HG02943 (cell line): ENCODE results near the gene PCNT.
"Not testable (repeated sequence)": the region's sequence is repeated elsewhere in the genome, so short reads cannot be mapped to it uniquely, and the experiment has no call there.

ENCODE experiments used
- ATAC-seq: cut with Tn5 transposase; IDR thresholded peaks from one replicate; pipeline ENCODE4 v1.9.1; 2021; ENCODE audit warnings: mild to moderate bottlenecking, low read depth, moderate library complexity; ENCODE audit not compliant: unreplicated experiment

PCNT gene

DNA sequence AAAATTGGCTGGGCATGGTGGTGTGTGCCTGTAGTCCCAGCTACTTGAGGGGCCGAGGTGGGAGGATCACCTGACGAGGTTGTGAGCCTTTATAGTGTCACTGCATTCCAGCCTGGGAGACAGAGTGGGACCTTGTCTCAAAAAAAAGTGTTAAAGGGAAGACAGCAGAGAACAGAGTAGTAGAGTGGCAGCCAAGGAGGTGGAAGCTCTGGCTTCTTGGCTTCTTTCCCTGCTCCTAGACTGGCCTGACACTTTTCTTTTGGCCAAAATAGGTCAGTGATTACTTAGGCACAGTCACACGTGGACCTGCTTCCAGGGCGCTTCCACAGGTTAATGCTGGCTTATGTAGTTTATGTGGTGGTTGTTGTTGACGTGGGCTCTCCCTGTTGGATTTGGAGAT lies 138.0 kb downstream of the PCNT start:
- ATAC-seq, result no peak

DNA sequence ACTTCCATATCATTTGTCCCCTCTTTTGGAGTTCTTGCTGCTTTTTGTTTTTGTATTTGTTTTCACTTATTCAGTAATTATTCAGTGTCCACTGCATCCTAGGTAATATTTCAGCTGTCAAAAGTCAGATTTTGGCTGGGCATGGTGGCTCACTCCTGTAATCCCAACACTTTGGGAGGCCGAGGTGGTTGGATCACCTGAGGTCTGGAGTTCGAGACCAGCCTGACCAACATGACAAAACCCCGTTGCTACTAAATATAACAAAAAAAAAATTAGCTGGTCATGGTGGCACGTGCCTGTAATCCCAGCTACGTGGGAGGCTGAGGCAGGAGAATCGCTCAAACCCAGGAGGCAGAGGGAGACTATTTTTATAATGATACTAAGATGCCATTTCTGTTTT lies 141.2 kb downstream of the PCNT start:
- ATAC-seq, result not testable (repeated sequence)

DNA sequence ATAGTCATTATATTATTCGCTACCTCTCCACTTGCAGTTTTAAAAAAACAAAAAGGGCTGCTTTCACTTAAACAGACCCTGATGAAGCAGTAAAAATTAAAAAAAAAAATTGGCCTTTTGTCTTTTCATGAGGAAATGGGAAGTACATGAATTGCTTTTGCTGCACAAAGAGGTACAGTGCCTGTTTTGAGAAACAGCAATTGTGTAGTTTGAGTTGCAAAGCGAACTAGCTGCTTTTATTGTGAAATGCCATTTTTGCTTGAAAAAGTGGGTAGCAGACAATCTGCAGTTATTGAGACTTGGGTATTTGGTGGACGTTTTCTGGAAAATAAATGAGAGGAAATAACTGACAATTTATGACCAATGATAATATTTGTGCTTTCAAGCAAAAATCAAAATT lies 141.7 kb downstream of the PCNT start:
- no peak for ATAC-seq

DNA sequence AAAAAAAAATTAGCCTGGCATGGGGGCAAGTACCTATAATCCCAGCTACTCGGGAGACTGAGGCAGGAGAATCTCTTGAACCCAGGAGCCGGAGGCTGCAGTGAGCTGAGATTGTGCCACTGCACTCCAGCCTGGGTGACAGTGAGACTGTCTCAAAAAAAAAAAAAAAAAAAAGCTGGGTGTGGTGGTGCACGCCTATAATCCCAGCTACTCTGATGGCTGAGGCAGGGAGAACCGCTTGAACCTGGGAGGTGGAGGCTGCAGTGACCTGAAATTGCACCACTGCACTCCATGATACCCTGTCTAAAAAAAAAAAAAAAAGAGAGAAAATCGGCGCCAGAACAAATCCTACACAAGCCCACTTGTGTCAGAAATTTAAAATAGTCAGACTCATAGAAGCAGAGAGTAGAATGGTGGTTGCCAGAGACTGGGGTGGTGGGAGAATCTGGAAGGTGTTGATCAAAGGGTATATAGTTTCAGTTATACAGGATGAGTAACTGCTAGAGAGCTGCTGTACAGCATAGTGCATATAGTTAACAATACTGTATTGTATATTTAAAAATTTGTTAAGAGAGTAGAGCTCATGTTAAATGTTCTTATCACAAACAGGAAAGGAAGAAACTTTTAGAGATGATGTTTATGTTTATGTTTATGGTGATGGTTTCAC lies 144.3 kb downstream of the PCNT start:
- no peak for ATAC-seq

DNA sequence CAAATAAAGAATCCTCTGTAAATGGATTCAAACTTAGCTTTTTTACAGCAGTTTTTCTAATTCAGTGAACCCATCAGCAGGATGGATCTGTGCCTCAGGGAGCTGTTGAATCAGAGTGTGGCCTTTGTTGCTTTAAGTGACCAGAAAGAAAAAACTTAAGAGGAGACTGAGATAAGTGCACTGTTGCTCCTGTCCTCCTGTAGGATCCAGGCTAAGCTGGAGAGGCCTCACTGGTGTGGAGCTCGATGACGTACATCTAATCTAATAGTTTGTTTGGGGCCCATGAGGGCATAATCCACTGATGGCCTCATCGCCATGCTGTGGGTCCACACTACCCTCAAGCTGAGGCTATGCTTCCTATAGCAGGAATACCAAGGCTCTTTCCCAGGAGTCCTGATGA lies 145.3 kb downstream of the PCNT start:
- no peak for ATAC-seq

DNA sequence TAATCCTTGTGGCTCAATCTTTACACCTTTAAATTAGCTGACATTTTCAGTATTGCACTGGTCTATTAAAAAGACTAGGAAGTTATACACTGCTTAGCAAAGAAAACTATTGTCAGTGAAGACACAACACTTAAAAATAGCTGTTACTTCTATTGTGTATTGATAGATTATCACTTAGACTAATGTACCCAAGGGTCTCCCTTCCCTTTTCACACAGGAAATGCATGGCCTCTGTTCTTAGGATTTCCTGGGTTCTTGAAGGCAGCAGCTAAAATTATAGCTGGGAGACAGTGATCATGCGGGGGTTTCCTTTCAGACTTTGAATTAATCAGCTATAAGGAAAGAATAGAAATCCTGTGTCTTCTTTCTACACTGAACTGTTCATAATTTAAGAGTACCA lies 147.6 kb downstream of the PCNT start:
- ATAC-seq, result no peak

DNA sequence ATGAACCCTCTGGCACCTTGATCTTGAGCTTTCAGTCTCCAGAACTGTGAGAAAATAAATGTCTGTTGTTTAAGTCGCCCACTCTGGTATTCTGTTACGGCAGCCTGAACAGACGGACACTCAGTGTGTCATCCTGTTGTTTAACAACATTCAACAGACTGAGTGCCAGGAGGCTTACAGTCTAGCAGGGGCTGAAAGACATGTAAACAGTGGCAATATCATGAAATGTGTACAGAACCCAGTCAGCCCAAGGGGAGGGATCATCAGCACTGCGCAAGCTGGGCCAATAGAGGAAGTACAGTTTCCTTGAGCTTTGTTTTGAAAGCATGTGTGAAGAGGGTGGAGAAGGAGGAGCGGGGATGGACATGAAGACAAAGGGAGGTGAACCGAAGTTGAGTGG lies 148.3 kb downstream of the PCNT start:
- ATAC-seq, result no peak

DNA sequence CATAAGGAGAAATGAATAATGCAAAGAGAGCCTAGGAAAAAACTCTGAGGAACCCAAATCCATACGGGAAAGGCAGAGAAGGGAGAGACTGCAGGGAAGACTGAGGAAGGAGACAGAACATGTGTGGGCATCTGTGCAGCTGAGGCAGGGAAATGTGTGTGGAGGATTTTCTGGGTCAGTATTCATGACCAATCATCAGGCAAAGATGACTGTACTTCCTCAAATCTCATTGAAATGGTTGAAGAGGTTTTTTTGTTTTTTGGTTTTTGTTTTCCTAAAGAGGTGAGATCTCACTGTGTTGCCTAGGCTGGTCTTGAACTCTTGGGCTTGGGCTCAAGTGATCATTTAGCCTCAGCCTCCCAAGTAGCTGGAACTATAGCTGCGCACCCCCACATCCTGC lies 150.4 kb downstream of the PCNT start:
- no peak for ATAC-seq

DNA sequence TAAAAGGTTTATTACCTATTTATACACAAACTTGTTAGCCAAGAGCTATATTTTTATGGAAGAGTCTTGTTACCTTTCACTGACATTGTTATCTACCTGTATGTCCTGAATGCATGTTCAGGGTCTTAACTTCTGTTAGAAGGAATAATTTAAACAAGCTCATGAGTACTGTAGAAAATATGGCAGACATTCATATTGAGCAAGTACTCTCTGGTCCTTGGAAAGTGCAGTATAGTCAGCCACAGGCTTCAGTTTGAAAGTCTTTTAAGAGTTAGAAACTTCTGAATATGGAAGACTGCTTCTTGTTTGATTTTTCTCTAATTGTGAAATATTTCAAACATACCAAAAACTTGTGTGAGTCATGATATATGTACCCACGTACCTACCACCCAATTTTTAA lies 151.3 kb downstream of the PCNT start:
- no peak for ATAC-seq

DNA sequence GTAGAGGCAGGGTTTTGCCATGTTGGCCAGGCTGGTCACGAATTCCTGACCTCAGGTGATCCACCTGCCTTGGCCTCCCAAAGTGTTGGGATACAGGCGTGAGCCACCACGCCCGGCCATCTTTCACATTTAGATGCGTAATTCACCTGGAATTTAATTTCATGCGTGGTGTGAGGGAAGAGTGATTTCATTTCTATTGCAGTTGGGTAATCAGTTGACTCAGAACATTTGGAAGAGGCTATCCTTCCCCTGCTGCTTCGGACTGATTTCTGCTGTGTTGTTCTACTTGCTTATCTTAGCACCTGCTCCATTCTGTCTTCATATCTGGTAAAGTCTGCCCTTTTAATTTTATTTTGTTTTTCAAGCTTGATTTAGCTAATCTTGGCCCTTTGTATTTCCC lies 153.8 kb downstream of the PCNT start:
- ATAC-seq, result no peak

DNA sequence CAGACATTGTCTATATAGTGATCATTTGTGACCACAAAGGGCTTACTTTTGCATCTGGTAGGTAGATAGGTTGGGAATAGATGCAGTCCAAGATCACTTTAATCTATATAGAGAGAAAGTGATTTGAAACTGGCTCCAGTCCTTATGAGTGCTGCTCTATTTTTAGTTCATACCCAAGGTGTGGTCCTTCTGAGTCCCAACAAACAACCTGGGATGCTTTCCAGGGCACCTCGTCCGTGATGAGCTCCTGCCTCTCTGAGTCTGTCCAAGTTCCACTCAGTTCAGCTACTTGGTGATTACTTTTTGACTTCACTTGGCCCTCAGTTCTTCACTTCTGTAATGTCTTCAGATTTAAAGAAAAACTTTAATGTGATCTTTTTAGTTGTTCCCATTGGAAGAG lies 155.0 kb downstream of the PCNT start:
- no peak for ATAC-seq

DNA sequence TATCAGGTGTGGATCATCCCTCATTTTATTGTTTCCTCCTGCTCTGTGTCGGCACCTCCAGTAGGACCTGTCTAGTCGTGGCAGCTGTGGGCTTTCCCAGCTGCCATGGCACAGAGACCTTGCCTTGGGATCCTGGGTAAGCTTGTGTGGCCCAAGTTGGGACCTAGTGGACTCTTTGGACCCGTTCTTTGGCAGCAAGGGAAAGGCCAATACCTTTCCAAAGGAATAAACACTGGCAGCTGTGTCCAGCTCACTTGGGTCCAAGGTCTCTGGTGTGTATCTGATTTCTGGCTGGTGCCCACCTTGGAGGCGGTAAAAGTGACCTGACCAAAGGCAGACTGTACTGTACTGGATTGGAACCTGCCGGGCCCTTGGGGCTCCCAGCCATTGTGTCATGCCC lies 156.5 kb downstream of the PCNT start:
- no peak for ATAC-seq

DNA sequence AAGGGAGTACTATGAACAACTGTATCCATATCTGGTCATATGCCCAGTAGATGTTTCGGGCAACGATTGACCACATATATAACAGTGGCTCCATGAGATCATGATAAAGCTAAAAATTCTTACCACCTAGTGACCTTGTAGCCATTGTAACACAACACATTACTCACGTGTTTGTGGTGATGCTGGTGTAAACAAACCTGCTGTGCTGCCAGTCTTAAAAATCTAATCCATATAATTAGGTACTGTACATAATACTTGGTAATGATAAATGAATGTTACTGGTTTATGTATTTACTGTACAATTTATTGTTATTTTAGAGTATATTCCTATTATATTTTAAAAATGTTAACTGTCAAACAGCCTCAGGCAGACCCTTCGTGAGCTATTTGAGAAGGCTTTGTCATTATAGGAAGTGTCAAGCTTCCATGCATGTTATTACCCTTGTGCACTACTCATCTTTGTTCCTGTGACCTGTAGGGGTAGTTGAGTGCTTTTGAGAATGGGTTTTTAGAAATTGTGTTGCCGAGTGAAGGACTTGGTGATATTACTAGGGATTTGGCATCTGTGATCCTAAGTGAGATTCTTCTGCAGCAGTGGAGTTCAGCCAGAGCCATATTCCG lies 158.4 kb downstream of the PCNT start:
- no peak for ATAC-seq

DNA sequence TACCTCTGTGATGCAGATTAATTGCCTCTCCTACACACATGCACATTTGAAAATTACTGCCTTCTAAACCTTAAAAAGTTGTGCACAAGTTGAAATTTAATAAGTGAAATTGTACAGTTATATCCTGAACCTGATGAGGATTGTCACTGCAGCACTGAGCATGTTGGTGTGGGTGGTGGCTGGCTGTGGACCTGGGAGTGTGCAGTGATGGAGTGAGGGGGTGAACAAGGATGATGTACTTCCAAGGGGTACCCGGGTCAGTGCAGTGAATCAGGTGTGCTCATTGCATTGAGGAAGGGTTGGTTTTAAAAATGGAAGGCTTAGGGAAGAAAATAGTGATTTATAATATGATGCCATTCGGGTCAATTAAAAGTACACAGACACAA lies 158.9 kb downstream of the PCNT start:
- ATAC-seq, result no peak

DNA sequence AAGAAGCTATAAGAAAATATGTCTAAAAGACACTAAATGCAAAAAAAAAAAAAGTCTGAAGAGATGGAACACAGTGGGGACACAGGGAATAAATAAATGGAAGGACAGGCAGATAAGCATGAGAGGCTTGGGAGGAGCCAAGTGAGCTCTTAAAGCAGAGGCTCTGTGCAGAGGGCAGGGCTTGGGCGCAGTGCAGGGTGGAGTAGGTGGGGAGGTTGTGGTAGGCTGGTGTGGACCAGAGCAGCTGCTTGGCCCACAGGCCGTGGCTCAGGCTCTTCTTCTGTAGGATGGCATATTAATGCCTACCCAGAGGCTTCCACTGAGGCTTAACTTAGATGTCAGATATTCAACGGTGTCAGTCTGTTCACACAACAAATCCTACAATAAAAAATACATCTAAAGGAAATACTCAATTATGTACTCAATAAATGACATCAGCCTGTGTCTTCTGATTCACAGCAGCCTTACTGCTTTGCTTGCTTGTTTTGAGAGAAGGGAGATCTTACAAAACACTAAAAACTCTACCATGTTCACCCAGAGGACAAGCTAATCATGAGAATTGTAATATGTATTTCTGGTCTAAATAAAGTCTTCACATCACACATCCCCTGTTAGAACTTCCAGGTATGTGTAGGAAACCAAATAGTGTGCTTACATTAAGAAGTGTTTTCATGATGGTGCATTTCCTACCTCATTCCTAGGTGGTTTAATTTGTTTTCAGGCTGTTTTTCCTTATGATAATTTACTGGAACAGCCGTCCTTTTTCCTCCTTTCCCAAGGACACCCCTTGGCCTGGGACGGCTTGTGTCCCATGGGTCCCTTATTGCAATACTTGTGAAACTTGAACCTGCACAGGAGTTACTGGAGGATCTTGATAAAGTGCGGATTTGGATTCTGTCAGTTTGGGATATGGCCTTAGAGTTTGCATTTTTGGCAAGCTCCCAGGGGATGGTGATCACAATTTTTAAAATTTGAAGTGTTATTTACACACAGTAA lies 159.6 kb downstream of the PCNT start:
- ATAC-seq, result no peak

DNA sequence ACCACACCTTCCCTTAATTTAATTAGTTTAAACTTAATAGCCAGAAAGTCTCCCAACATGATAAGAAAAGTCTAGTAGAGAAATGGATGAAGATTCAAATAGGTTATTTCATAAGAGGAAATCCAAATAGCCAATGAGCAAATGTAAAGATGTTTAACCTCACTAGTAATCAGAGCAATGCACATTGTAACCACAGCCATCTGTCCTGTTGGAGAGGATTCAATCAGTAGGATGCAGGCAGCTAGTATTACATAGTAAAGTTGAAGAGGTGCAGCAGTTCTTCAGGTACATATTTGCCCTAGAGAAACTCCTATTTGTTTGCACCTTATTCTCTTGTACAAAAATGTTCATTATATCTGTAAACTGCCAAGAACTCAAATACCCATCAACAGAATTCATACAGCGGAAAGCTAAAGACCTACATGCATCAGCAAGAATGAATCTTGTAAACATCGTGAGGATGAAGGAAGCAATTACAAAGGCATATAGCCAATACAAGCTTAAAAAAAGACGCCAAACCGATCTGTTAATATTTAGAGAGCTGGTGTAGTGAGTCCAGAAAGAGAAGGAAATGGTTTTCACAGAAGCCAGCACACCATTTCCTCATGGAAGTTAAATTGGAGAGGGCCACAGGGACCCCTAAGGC lies 162.6 kb downstream of the PCNT start:
- no peak for ATAC-seq

DNA sequence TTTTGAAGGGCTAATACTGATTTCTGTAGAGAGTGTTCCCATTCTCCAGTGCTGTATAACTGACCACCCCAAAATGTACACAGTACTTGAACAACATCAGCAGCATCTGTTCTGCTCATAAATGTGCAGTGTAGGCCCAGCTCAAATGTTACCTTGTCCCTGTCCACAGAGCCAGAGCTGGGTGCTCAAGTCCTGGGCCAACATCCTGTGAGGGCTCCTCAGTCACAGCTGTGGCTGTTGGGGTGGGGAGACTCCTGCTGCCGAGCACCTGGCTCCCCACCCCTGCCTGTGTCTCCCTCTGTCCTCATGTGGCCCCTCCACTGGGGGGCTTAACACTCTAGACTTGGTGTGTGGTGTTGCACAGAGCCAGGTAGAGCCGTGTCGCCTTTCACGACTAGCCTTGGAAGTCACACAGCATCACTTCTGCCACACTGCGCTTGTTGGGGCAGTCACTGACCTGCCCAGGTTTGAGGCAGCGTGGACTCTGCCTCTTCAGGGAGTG lies 165.3 kb downstream of the PCNT start:
- ATAC-seq, result no peak

DNA sequence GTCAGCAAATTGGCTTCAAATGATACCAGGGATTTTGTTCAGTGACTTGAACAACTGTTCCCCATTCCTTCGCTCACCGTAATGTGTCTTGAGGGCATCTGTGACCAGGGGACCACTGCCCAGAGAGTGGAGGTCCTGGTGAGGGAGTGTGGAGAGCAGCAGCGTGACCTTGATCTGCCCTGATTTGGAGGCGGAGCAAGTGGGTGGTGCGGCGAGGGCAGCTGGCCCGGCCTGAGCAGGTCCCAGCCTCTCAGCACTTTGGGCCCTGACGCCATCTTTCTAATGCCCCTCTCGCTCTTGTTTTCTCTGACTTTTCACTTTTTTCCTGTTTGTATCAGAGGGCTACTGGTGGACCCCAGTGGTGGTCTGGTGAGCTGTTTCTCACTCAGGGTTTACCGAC lies 165.8 kb downstream of the PCNT start:
- no peak for ATAC-seq

DNA sequence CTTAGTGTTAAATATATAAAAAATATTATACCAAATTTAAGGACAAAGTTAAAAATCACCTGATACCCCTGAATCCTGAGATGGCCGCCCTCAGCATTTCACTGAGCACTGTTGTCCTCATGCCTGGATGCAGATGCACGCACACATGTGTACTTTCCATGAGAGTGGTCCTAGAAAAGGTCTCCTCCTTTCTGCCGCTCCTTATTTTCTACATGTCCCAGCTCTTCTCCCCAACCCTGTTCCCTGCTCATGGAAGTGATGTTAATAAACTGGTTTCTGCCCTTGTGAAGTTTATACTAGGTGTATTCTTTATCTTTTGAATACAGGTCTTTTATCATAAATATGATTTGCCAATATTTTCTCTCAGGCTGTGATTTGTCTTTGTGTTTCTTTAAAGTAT lies 167.6 kb downstream of the PCNT start:
- no peak for ATAC-seq

DNA sequence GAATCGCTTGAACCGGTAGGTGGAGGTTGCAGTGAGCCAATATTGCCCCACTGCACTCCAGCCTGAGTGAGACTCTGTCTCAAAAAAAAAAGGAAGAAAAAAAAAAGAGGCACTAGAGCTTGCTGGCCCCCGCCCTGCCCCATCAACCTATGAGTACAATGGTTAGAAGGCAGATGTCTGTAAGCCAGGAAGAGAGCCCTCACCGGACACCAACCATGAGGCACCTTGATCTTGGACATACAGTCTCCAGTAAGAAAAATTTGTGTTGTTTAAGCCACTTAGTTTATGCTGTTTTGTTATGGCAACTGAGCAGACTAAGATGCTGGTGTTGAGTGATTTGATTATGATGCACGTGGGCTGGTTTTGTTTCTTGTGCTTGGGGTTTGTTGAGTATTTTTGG lies 168.9 kb downstream of the PCNT start:
- ATAC-seq, result no peak

DNA sequence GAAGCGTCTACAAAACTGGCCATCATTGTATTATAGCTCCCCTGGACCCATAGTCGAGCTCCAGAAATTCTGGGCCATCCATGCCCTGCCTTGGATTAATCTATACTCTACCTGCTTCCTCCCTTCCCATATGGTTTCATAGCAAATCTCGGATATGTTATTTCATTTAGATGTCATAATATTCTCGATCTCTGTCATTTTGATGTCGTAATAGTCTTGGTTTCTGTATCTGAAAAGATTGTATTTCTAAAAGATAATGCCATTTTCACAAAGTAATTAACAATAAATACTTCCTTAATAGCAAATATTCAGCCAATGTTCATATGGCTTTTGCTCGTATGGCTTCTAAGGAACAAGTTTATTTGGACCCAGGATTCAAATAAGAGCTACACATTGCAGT lies 169.9 kb downstream of the PCNT start:
- ATAC-seq, result no peak
